Measurements from ENCODE around the gene ARHGAP33.

- TF ChIP-seq POLR2A (IDR thresholded peaks at IDR 0.05; ENCODE audit: low read depth): no peak
- TF ChIP-seq, protein P1, sequence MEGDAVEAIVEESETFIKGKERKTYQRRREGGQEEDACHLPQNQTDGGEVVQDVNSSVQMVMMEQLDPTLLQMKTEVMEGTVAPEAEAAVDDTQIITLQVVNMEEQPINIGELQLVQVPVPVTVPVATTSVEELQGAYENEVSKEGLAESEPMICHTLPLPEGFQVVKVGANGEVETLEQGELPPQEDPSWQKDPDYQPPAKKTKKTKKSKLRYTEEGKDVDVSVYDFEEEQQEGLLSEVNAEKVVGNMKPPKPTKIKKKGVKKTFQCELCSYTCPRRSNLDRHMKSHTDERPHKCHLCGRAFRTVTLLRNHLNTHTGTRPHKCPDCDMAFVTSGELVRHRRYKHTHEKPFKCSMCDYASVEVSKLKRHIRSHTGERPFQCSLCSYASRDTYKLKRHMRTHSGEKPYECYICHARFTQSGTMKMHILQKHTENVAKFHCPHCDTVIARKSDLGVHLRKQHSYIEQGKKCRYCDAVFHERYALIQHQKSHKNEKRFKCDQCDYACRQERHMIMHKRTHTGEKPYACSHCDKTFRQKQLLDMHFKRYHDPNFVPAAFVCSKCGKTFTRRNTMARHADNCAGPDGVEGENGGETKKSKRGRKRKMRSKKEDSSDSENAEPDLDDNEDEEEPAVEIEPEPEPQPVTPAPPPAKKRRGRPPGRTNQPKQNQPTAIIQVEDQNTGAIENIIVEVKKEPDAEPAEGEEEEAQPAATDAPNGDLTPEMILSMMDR (IDR thresholded peaks at IDR 0.05): no peak
Measured at GRCh38 chr19:35753634-35754369, 21.6 kb upstream of the ARHGAP33 start.

Data from esophagus muscularis mucosa (tissue), 3 donors.